ENCODE results near the gene CDA.

GRCh38 chr1:20555758-20556120, 33.2 kb upstream of the CDA start:
- TF ChIP-seq POLR2AphosphoS5 (IDR thresholded peaks at IDR 0.05; ENCODE audit: low read depth, low read length) (no peak), POLR2A (IDR thresholded peaks at IDR 0.05; ENCODE audit: low read depth, low read length) (no peak), POU2F2 (IDR thresholded peaks at IDR 0.05; ENCODE audit: low read depth, low read length) (no peak), TAF1 (IDR thresholded peaks at IDR 0.05; ENCODE audit: low read depth, low read length) (no peak)

Data from GM12891 (cell line).